Measurements from ENCODE around the gene KCTD12.

Gene KCTD12

GRCh38 chr13:76853481-76853880 lies 32.7 kb downstream of the KCTD12 start:
- no peak for DNase-seq

GRCh38 chr13:76852986-76853385 lies 33.2 kb downstream of the KCTD12 start:
- no peak for DNase-seq

- DNase-seq: no peak
These were observed 34.2 kb downstream of the KCTD12 start for GRCh38 chr13:76851961-76852360.

- DNase-seq: no peak
These were observed 36.7 kb downstream of the KCTD12 start for GRCh38 chr13:76849493-76849892.

- DNase-seq: no peak
These were observed 37.6 kb downstream of the KCTD12 start for GRCh38 chr13:76848596-76848995.

- no peak for DNase-seq
These were observed 39.8 kb downstream of the KCTD12 start for GRCh38 chr13:76846363-76846762.

GRCh38 chr13:76845865-76846264 lies 40.3 kb downstream of the KCTD12 start:
- DNase-seq: no peak

GRCh38 chr13:76845367-76845766 lies 40.8 kb downstream of the KCTD12 start:
- DNase-seq: no peak

- DNase-seq: no peak
These were observed 48.4 kb downstream of the KCTD12 start for GRCh38 chr13:76837801-76838200.

GRCh38 chr13:76836311-76836710 lies 49.9 kb downstream of the KCTD12 start:
- DNase-seq: no peak

- no peak for DNase-seq
These were observed 52.7 kb downstream of the KCTD12 start for GRCh38 chr13:76833441-76833954.

GRCh38 chr13:76832258-76832988 lies 53.8 kb downstream of the KCTD12 start:
- DNase-seq: no peak

GRCh38 chr13:76830805-76831204 lies 55.4 kb downstream of the KCTD12 start:
- DNase-seq: no peak
